ENCODE measurements around the gene ABI3.
"Not testable (repeated sequence)": the region's sequence is repeated elsewhere in the genome, so short reads cannot be mapped to it uniquely, and the experiment has no call there.

ABI3 gene

GRCh38 chr17:49258394-49258793 is 47.9 kb downstream of the ABI3 start:
- H3K4me3 ChIP-seq (ENCODE audit: low read length), result no peak overlapping the region
- no peak overlapping the region for H2AFZ ChIP-seq (ENCODE audit: low read depth, low read length)
- H3K27me3 ChIP-seq (ENCODE audit: low read depth, low read length), result no peaks in the 10 kb centered on the region
- H3K4me2 ChIP-seq (ENCODE audit: low read length), result no peak overlapping the region
- H3K36me3 ChIP-seq (replicated peaks; ENCODE audit: low read depth, low read length), result no peaks in the 10 kb centered on the region
- no peaks in the 10 kb centered on the region for H3K79me2 ChIP-seq (ENCODE audit: low read length)
- H3K27ac ChIP-seq (ENCODE audit: low read length), result no peak overlapping the region
- H3K9me3 ChIP-seq (ENCODE audit: insufficient read depth, low read length), result no peaks in the 10 kb centered on the region
- TF ChIP-seq CTCF (IDR thresholded peaks at IDR 0.05; ENCODE audit: low read depth, low read length), result no peak
- no peak for TF ChIP-seq EZH2phosphoT487 (IDR thresholded peaks at IDR 0.05; ENCODE audit: low read depth)
- peaks cover 3% of the 10 kb centered on the region; the same call in 1 of the 2 replicates for H3K4me1 ChIP-seq (ENCODE audit: low read length)
- no peaks in the 10 kb centered on the region for H4K20me1 ChIP-seq (ENCODE audit: insufficient read depth, low read length)
- no peak overlapping the region for H3K9ac ChIP-seq (ENCODE audit: low read length)

DNA sequence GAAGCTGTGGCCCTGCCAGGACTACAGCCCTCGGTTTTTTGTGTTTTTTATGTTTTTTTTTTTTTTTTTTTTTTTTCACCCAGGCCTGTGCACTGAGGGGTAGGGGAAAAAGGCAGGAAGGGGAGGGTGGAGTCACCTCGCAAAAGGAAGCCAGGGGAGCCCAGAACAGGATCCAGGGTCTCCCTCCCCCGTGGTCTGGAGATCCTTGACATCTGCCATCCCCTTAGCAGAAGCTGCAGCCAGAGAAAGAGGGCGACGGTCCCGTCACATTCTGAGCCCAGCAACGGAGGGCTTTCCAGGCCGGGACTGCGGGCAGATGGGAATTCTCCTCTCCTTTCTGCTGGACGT is 49.1 kb downstream of the ABI3 start:
- H3K36me3 ChIP-seq (replicated peaks; ENCODE audit: low read depth, low read length), result no peaks in the 10 kb centered on the region
- no peaks in the 10 kb centered on the region for H3K27me3 ChIP-seq (ENCODE audit: low read depth, low read length)

GRCh38 chr17:49260011-49260816 is 49.7 kb downstream of the ABI3 start:
- H3K79me2 ChIP-seq (ENCODE audit: low read length), result no peaks in the 10 kb centered on the region
- H3K4me3 ChIP-seq (ENCODE audit: low read length), result peak overlapping the region; percentile 69
- TF ChIP-seq EZH2phosphoT487 (IDR thresholded peaks at IDR 0.05; ENCODE audit: low read depth), result no peak
- no peak for TF ChIP-seq CTCF (IDR thresholded peaks at IDR 0.05; ENCODE audit: low read depth, low read length)
- H3K27me3 ChIP-seq (ENCODE audit: low read depth, low read length), result no peaks in the 10 kb centered on the region
- no peaks in the 10 kb centered on the region for H3K36me3 ChIP-seq (replicated peaks; ENCODE audit: low read depth, low read length)
- H3K9ac ChIP-seq (ENCODE audit: low read length), result peak overlapping the region; percentile 43
- no peaks in the 10 kb centered on the region for H3K9me3 ChIP-seq (ENCODE audit: insufficient read depth, low read length)
- H3K27ac ChIP-seq (ENCODE audit: low read length), result no peak overlapping the region
- H4K20me1 ChIP-seq (ENCODE audit: insufficient read depth, low read length), result no peaks in the 10 kb centered on the region
- peaks cover 3% of the 10 kb centered on the region; the same call in 1 of the 2 replicates for H3K4me1 ChIP-seq (ENCODE audit: low read length)
- peak overlapping the region; percentile 67 for H2AFZ ChIP-seq (ENCODE audit: low read depth, low read length)
- H3K4me2 ChIP-seq (ENCODE audit: low read length), result peak overlapping the region; percentile 74

More for the DNA sequence above, 49.1 kb downstream of the ABI3 start:
- H3K27ac ChIP-seq (ENCODE audit: low read length), result no peak overlapping the region
- peak overlapping the region; percentile 74 for H3K4me2 ChIP-seq (ENCODE audit: low read length)
- H3K4me1 ChIP-seq (ENCODE audit: low read length), result peaks cover 3% of the 10 kb centered on the region; the same call in 1 of the 2 replicates
- peak overlapping the region; percentile 69 for H3K4me3 ChIP-seq (ENCODE audit: low read length)
- H3K79me2 ChIP-seq (ENCODE audit: low read length), result no peaks in the 10 kb centered on the region
- H3K9ac ChIP-seq (ENCODE audit: low read length), result peak overlapping the region; percentile 43
- TF ChIP-seq CTCF (IDR thresholded peaks at IDR 0.05; ENCODE audit: low read depth, low read length) (no peak), EZH2phosphoT487 (IDR thresholded peaks at IDR 0.05; ENCODE audit: low read depth) (no peak)
- no peaks in the 10 kb centered on the region for H3K9me3 ChIP-seq (ENCODE audit: insufficient read depth, low read length)
- H2AFZ ChIP-seq (ENCODE audit: low read depth, low read length), result peak overlapping the region; percentile 67
- no peaks in the 10 kb centered on the region for H4K20me1 ChIP-seq (ENCODE audit: insufficient read depth, low read length)

GRCh38 chr17:49260817-49261291 is 50.3 kb downstream of the ABI3 start:
- Histone ChIP-seq H3K4me2 (ENCODE audit: low read length) (peak overlapping the region; percentile 74), H3K9me3 (ENCODE audit: insufficient read depth, low read length) (no peaks in the 10 kb centered on the region), H3K79me2 (ENCODE audit: low read length) (no peaks in the 10 kb centered on the region), H2AFZ (ENCODE audit: low read depth, low read length) (peak overlapping the region; percentile 67), H3K4me3 (ENCODE audit: low read length) (peak overlapping the region; percentile 69), H3K27ac (ENCODE audit: low read length) (no peak overlapping the region), H3K36me3 (replicated peaks; ENCODE audit: low read depth, low read length) (no peaks in the 10 kb centered on the region), H4K20me1 (ENCODE audit: insufficient read depth, low read length) (no peaks in the 10 kb centered on the region), H3K4me1 (ENCODE audit: low read length) (peaks cover 3% of the 10 kb centered on the region; the same call in 1 of the 2 replicates), H3K9ac (ENCODE audit: low read length) (peak overlapping the region; percentile 43), H3K27me3 (ENCODE audit: low read depth, low read length) (no peaks in the 10 kb centered on the region)
- TF ChIP-seq EZH2phosphoT487 (IDR thresholded peaks at IDR 0.05; ENCODE audit: low read depth) (no peak), CTCF (IDR thresholded peaks at IDR 0.05; ENCODE audit: low read depth, low read length) (no peak)

DNA sequence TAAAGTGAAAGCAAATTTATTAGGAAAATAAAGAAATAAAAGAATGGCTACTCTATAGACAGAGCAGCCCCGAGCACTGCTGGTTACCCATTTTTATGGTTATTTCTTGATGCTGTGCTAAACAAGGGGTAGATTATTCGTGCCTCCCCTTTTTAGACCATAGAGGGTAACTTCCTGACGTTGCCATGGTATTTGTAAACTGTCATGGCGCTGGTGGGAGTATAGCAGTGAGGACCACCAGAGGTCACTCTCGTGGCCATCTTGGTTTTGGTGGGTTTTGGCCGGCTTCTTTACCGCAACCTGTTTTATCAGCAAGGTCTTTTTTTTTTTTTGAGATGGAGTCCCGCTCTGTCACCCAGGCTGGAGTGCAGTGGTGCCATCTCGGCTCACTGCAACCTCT is 51.0 kb downstream of the ABI3 start:
- H3K27ac ChIP-seq (ENCODE audit: low read length); H3K9me3 ChIP-seq (ENCODE audit: insufficient read depth, low read length); H4K20me1 ChIP-seq (ENCODE audit: insufficient read depth, low read length); H3K9ac ChIP-seq (ENCODE audit: low read length); H3K27me3 ChIP-seq (ENCODE audit: low read depth, low read length); H3K79me2 ChIP-seq (ENCODE audit: low read length); H2AFZ ChIP-seq (ENCODE audit: low read depth, low read length); H3K4me2 ChIP-seq (ENCODE audit: low read length); H3K36me3 ChIP-seq (replicated peaks; ENCODE audit: low read depth, low read length); H3K4me3 ChIP-seq (ENCODE audit: low read length); H3K4me1 ChIP-seq (ENCODE audit: low read length): not testable (repeated sequence)
